ENCODE results near the gene EXOC8. TPM values are rescaled to one million over a fixed set of nuclear protein-coding genes. Genes with fewer than 3 reads are reported as not detected.
A peak's percentile ranks its signal among the peaks of the same experiment; 100 is the strongest.

Gene EXOC8, protein sequence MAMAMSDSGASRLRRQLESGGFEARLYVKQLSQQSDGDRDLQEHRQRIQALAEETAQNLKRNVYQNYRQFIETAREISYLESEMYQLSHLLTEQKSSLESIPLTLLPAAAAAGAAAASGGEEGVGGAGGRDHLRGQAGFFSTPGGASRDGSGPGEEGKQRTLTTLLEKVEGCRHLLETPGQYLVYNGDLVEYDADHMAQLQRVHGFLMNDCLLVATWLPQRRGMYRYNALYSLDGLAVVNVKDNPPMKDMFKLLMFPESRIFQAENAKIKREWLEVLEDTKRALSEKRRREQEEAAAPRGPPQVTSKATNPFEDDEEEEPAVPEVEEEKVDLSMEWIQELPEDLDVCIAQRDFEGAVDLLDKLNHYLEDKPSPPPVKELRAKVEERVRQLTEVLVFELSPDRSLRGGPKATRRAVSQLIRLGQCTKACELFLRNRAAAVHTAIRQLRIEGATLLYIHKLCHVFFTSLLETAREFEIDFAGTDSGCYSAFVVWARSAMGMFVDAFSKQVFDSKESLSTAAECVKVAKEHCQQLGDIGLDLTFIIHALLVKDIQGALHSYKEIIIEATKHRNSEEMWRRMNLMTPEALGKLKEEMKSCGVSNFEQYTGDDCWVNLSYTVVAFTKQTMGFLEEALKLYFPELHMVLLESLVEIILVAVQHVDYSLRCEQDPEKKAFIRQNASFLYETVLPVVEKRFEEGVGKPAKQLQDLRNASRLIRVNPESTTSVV
- total RNA-seq (7.1 TPM), polyA plus RNA-seq (ENCODE audit: insufficient read depth in 1 of 8, insufficient read length in 8 of 8, low replicate concordance in 1 of 8) (1 to 10 TPM; 5.0 to 8.1 (median 6.7) TPM)
- long read RNA-seq, donor 1, full-length matches to known transcripts: 3 of 3 reads
- long read RNA-seq, donor 1, partial matches to known transcripts: 0 of 3 reads
- long read RNA-seq, donor 1, other reads (novel, unspliced or antisense): 0 of 3 reads
- long read RNA-seq, donor 2: 0 reads
- long read RNA-seq, donor 3, full-length matches to known transcripts: 7 of 7 reads
- long read RNA-seq, donor 3, partial matches to known transcripts: 0 of 7 reads
- long read RNA-seq, donor 3, other reads (novel, unspliced or antisense): 0 of 7 reads
- long read RNA-seq, donor 4, full-length matches to known transcripts: 2 of 2 reads
- long read RNA-seq, donor 4, partial matches to known transcripts: 0 of 2 reads
- long read RNA-seq, donor 4, other reads (novel, unspliced or antisense): 0 of 2 reads
- long read RNA-seq, donor 5, full-length matches to known transcripts: 18 of 18 reads
- long read RNA-seq, donor 5, partial matches to known transcripts: 0 of 18 reads
- long read RNA-seq, donor 5, other reads (novel, unspliced or antisense): 0 of 18 reads
- long read RNA-seq, donor 6, full-length matches to known transcripts: 6 of 6 reads
- long read RNA-seq, donor 6, partial matches to known transcripts: 0 of 6 reads
- long read RNA-seq, donor 6, other reads (novel, unspliced or antisense): 0 of 6 reads
- long read RNA-seq, donor 7, full-length matches to known transcripts: 7 of 7 reads
- long read RNA-seq, donor 7, partial matches to known transcripts: 0 of 7 reads
- long read RNA-seq, donor 7, other reads (novel, unspliced or antisense): 0 of 7 reads
- long read RNA-seq, donor 8, full-length matches to known transcripts: 8 of 8 reads
- long read RNA-seq, donor 8, partial matches to known transcripts: 0 of 8 reads
- long read RNA-seq, donor 8, other reads (novel, unspliced or antisense): 0 of 8 reads
- long read RNA-seq, donor 9, full-length matches to known transcripts: 9 of 9 reads
- long read RNA-seq, donor 9, partial matches to known transcripts: 0 of 9 reads
- long read RNA-seq, donor 9, other reads (novel, unspliced or antisense): 0 of 9 reads
- long read RNA-seq, donor 10, full-length matches to known transcripts: 6 of 6 reads
- long read RNA-seq, donor 10, partial matches to known transcripts: 0 of 6 reads
- long read RNA-seq, donor 10, other reads (novel, unspliced or antisense): 0 of 6 reads
- long read RNA-seq, donor 11, full-length matches to known transcripts: 7 of 7 reads
- long read RNA-seq, donor 11, partial matches to known transcripts: 0 of 7 reads
- long read RNA-seq, donor 11, other reads (novel, unspliced or antisense): 0 of 7 reads

DNA sequence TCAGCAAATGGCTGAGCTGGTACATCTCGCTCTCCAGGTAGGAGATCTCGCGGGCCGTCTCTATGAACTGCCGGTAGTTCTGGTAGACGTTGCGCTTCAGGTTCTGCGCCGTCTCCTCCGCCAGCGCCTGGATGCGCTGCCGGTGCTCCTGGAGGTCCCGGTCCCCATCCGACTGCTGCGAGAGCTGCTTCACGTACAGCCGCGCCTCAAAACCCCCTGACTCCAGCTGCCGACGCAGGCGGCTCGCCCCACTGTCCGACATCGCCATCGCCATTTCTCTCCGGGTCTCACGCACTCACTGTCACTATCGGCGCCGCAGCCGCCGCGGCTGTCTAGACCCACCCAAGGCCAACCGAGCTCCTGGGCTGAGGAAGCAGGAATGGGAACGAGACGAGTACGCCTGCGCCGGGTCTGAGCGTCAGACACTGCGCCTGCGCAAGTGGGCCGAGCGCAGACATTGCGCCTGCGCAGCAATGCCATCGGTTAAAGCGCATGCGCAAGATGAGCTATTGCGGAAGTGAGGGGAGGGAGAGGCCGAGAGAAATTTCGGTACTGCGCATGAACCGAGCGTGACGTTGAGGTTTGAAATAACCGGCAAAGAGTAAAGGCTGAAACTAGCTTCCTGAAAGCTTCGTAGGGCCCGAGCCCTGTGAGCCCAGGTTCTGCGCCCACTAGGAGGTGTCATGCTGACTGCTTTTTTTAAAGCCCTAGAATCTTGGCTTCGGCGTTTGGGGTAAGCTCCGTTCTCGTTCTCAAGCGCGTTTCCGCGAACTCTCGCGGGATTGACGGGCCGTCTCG is at the start of gene EXOC8:
Gene EXOC8 (minus strand): TSS at position 381 of the 798 bp plus-strand sequence. CDS start 107 bp downstream, at position 274.
- WGBS (ENCODE audit: insufficient coverage): under 1% methylated on average over 74 of the region's 74 CpGs
- Histone ChIP-seq H3K4me1 (ENCODE audit: control insufficient read depth, insufficient read depth, low read length) (peaks cover 26% of the 10 kb centered on the region), H3K27me3 (ENCODE audit: control insufficient read depth, insufficient read depth, low read length) (no peaks in the 10 kb centered on the region), H3K9me3 (replicated peaks; ENCODE audit: control insufficient read depth, low read depth, low read length) (no peaks in the 10 kb centered on the region), H3K36me3 (ENCODE audit: control insufficient read depth, insufficient read depth, low read length) (peaks cover 8% of the 10 kb centered on the region), H3K4me3 (ENCODE audit: low read length) (peak within 1 kb of the TSS; percentile 87), H3K27ac (ENCODE audit: low read length) (peak within 1 kb of the TSS; percentile 100)
- DNase-seq: peak; percentile 99

DNA sequence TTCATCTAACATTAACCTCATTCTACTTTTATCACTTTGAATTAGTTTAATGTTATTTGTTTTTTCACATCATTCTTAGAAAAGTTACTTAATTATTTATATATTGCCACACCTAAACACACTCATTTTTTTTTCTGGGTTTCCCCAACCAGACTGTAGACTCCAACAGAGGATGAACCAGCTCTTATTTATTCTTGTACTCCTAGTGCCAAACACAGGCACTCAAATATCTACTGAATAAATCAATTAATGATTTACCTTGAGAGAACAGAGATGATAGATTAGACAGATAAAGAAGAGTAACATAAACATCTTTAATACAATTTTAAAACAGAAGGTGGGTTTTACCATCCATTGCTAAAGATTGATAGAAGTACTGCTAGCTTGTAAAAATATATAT is 48.8 kb upstream of the EXOC8 start:
- Histone ChIP-seq H3K36me3 (ENCODE audit: control insufficient read depth, insufficient read depth, low read length) (peaks cover 5% of the 10 kb centered on the region), H3K27ac (ENCODE audit: low read length) (no peak overlapping the region), H3K9me3 (replicated peaks; ENCODE audit: control insufficient read depth, low read depth, low read length) (no peaks in the 10 kb centered on the region), H3K4me1 (ENCODE audit: control insufficient read depth, insufficient read depth, low read length) (no peaks in the 10 kb centered on the region), H3K27me3 (ENCODE audit: control insufficient read depth, insufficient read depth, low read length) (no peaks in the 10 kb centered on the region), H3K4me3 (ENCODE audit: low read length) (no peak overlapping the region)
- no peak for DNase-seq

DNA sequence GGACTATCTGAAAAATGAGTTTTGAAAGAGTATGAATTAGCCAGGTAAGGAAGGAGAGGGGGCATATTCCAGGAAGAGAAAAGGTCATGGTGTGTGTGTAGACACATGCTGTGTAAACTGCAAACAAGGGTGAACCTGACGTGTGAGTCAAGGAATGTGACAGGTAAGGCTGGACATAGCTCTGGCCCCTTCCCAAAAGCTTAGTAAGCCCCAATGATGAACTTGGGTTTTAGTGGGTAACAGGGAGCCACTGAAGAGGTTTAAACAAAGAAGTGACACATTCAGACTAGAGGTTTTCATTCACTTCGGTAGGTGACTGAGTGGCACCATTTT is 47.7 kb upstream of the EXOC8 start:
- no peak for DNase-seq
- Histone ChIP-seq H3K27me3 (ENCODE audit: control insufficient read depth, insufficient read depth, low read length) (no peaks in the 10 kb centered on the region), H3K9me3 (replicated peaks; ENCODE audit: control insufficient read depth, low read depth, low read length) (no peaks in the 10 kb centered on the region), H3K27ac (ENCODE audit: low read length) (no peak overlapping the region), H3K4me3 (ENCODE audit: low read length) (no peak overlapping the region), H3K36me3 (ENCODE audit: control insufficient read depth, insufficient read depth, low read length) (peaks cover 5% of the 10 kb centered on the region), H3K4me1 (ENCODE audit: control insufficient read depth, insufficient read depth, low read length) (no peaks in the 10 kb centered on the region)
- 86% methylated on average over 2 of the region's 2 CpGs for WGBS (ENCODE audit: insufficient coverage)

DNA sequence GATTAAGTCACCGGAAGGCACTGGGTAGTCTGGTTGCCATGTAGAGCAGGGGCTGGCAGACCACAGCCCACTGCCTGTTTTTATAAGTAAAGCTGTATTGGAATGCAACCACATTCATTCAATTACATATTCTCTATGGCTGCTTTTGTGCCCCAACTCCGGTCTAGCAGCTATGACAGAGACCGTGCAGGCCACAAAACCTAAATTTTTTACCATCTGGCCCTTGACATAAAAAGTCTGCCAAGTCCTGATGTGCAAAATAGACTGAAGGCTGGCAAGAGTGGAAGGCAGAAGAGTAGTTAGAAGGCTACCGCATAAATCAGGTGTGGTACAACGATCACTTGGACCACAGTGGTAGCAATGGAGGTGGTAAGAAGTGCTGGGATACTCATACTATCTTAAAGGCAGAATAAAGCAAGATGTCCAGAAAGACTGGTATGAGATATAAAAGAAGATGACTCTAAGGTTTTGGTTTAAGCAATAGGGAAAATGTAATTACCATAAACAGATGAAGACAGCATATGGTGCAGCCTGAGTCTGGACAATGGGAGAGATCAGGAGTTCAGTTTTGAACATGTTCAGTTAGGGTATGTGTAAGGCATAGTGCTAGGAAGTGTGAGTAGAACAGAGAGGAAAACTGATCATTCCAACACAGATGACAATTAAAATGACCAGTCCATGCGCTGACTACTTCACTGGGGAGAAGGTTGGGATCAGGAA is 47.2 kb upstream of the EXOC8 start:
- no peak overlapping the region for H3K27ac ChIP-seq (ENCODE audit: low read length)
- no peaks in the 10 kb centered on the region for H3K9me3 ChIP-seq (replicated peaks; ENCODE audit: control insufficient read depth, low read depth, low read length)
- no peaks in the 10 kb centered on the region for H3K27me3 ChIP-seq (ENCODE audit: control insufficient read depth, insufficient read depth, low read length)
- DNase-seq: no peak
- peaks cover 5% of the 10 kb centered on the region for H3K36me3 ChIP-seq (ENCODE audit: control insufficient read depth, insufficient read depth, low read length)
- no peak overlapping the region for H3K4me3 ChIP-seq (ENCODE audit: low read length)
- WGBS (ENCODE audit: insufficient coverage): 91% methylated on average over 3 of the region's 6 CpGs
- H3K4me1 ChIP-seq (ENCODE audit: control insufficient read depth, insufficient read depth, low read length): no peaks in the 10 kb centered on the region

DNA sequence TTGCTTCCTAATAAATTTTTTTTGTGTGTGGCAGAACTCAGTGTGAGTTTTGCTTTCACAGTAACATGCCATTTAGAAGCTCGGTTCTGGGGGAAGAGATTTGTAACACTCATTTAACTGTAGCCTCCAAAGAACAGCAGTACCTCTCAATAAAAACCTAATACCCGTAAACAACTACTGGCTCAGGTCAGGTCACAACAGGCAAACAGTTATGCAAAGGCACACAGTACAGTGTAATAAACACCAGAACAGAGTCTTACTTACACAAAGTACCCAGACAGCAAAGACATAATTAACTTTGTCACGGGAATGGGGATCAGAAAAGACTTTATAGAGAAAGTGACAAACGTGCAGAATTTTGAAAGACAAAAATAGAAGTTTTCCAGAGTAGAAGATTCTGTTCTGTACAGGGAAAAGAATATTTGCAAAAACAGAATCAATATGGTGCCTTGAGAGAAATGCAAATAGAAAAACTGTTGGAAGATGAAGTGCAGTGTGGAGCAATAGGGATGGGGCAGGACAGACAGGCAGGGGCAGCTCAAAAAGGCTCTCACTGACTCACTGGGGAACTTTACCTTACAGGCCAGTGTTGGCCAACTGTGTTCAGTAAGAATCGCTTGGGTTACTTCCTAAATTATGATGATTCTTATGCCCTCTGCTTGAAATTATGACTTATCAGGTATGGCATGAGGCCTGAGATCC is 45.7 kb upstream of the EXOC8 start:
- Histone ChIP-seq H3K4me1 (ENCODE audit: control insufficient read depth, insufficient read depth, low read length) (no peaks in the 10 kb centered on the region), H3K4me3 (ENCODE audit: low read length) (no peak overlapping the region), H3K27me3 (ENCODE audit: control insufficient read depth, insufficient read depth, low read length) (no peaks in the 10 kb centered on the region), H3K9me3 (replicated peaks; ENCODE audit: control insufficient read depth, low read depth, low read length) (no peaks in the 10 kb centered on the region), H3K27ac (ENCODE audit: low read length) (no peak overlapping the region), H3K36me3 (ENCODE audit: control insufficient read depth, insufficient read depth, low read length) (peaks cover 5% of the 10 kb centered on the region)
- WGBS (ENCODE audit: insufficient coverage): 59% methylated on average over 2 of the region's 5 CpGs
- no peak for DNase-seq

DNA sequence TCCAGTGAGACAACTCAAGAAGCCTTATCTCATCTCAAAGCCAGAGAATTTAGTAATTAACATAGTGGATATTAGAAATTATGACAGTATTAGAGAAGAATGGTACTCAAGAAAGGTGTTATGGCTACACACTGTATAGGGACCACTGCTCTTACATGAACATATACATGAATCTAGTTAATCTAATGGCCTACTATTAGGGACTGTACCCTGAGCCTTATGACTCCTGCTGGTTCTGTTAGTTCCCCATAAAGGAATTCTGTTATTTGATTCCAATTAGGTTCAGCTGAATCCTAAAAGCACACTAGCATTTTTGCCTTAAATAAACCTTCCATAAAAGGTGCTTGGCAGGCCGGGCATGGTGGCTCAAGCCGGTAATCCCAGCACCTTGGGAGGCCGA is 44.8 kb upstream of the EXOC8 start:
- WGBS (ENCODE audit: insufficient coverage): no CpG with 5 or more reads among the region's 3 CpGs
- peaks cover 5% of the 10 kb centered on the region for H3K36me3 ChIP-seq (ENCODE audit: control insufficient read depth, insufficient read depth, low read length)
- H3K9me3 ChIP-seq (replicated peaks; ENCODE audit: control insufficient read depth, low read depth, low read length): no peaks in the 10 kb centered on the region
- H3K4me3 ChIP-seq (ENCODE audit: low read length): no peak overlapping the region
- H3K27ac ChIP-seq (ENCODE audit: low read length): no peak overlapping the region
- no peaks in the 10 kb centered on the region for H3K27me3 ChIP-seq (ENCODE audit: control insufficient read depth, insufficient read depth, low read length)
- H3K4me1 ChIP-seq (ENCODE audit: control insufficient read depth, insufficient read depth, low read length): no peaks in the 10 kb centered on the region
- DNase-seq: no peak

DNA sequence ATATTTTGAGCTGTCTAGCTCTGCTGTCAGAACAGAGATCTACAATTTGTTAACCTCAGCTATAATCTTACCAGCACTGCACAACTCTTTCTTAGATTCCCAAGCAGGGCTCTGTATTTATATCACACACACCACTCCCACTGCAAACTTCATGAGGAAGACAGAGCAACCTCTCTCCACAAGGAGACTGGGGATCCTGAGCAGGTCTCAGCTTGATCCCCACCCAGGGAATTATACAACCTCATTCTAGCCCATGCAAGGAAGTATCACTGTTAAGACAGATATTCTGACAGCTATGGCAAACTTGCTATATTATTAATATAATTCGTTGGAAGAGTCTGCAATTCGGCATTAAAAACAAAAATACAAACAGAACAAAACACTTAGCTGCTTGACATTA is 44.1 kb upstream of the EXOC8 start:
- H3K36me3 ChIP-seq (ENCODE audit: control insufficient read depth, insufficient read depth, low read length): peaks cover 5% of the 10 kb centered on the region
- no peaks in the 10 kb centered on the region for H3K27me3 ChIP-seq (ENCODE audit: control insufficient read depth, insufficient read depth, low read length)
- no peak for DNase-seq
- no peaks in the 10 kb centered on the region for H3K9me3 ChIP-seq (replicated peaks; ENCODE audit: control insufficient read depth, low read depth, low read length)
- no peak overlapping the region for H3K27ac ChIP-seq (ENCODE audit: low read length)
- no CpG with 5 or more reads among the region's 2 CpGs for WGBS (ENCODE audit: insufficient coverage)
- H3K4me3 ChIP-seq (ENCODE audit: low read length): no peak overlapping the region
- H3K4me1 ChIP-seq (ENCODE audit: control insufficient read depth, insufficient read depth, low read length): no peaks in the 10 kb centered on the region
